Activated CD4-positive, alpha-beta T cell treated with anti-CD3 and anti-CD28 coated beads for 4 hours (primary cell): ENCODE results near the gene LMTK2.
A peak's percentile ranks its signal among the peaks of the same experiment; 100 is the strongest.

ENCODE experiments used
- DNase-seq, 2 donors: peaks; one replicate each; pipeline ENCODE4 v3.0.0-alpha.2; 2020

LMTK2 gene

DNA sequence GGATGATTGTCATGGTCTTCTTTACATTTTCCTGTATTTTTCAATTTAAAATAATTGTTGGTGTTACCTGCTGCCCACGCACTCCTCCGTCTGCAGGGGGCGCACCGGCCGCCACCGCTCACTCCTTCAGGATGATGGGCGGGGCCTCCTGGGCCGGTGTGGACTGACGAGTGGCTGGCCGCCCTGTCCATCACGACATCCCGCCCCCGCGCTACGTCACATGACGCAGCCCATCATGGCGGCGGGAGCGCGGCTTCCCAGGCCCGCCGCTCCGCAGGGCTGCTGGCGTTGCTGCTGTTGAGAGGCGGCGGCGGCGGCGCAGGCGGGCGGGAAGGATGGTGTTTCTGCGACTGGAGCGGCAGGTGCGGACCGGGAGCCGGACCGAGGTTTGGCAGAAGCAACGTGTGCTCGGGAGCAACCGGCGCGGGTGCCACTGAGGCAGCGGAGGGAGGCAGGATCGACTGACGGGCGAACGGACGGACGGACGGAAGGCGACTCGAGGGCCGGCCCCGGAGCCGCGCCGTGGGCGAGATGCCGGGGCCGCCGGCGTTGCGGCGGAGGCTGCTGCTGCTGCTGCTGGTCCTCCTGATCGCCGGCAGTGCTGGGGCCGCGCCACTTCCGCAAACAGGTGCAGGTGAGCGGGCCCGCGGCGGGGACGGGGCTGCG is at the start of gene LMTK2:
Gene LMTK2, plus strand, starts transcription at position 216 of the 666 bp plus-strand sequence. Its CDS starts 316 bp downstream, at position 532.
- DNase-seq = peak; percentile 97 to 98

DNA sequence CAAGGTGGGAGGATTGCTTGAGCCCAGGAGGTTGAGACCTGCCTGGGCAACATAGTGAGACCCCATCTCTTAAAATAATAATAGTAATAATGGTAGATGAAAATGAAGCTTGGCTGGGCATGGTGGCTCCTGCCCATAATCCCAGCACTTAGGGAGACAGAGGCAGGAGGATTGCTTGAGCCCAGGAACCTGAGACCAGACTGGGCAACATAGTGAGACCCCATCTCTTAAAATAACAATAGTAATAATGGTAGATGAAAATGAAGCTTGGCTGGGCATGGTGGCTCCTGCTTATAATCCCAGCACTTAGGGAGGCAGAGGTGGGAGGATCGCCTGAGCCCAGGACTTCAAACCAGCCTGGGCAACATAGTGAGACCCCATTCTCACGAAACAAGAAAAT is 49.5 kb upstream of the LMTK2 start:
- DNase-seq = no peak

DNA sequence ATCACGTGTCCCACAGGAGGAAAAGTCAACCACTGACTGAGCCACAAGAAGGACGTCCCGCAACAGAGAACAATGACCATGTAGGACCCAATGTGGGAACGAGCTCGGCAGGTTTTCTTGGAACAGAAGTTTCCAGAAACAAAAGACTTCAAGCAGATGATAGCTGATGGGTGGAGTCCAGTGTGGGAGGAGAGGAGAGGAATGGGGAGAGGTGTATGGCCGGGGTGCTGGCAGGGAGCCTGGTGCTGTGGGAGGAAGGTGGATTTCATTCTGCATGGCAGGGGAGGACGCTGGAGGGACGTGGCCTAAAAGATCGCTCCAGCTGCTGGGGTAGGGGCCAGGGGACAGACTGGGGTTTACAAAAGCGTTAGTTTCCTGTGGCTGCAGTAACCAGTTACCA is 48.5 kb upstream of the LMTK2 start:
- no peak for DNase-seq

DNA sequence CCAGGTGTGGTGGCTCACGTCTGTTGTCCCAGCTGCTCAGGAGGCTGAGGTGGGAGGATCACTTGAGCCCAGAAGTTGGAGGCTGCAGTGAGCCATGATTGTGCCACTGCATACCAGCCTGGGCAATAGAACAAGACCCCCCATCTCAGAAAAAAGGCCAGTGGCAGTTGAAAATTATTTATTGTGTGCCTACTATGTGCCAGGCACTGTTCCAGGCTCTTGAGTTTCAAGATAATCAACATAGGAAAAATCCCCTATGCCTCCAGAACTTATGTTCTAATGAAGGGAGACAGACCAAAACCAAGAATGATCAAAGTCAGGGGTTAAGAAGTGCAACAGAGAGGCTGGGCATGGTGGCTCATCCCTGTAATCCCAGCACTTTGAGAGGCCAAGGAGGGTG is 42.4 kb upstream of the LMTK2 start:
- DNase-seq = no peak

DNA sequence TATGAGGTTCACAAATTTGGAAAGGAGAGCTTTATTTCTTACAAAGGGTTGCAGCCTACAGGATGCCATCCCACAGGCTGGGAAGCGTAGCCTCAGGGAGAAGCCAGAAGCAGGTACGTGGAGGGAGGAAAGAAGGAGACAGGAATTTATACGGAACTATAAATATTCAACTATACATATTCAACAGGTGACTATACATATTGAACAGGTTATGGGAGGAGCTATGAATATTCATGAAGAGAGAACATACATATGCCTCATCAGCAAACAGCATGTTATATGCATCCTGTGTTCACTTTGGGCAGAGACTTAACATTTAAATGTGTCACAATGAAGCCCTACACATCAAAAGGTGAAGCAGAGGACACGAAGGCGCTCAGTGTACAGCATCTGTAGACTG is 40.5 kb upstream of the LMTK2 start:
- no peak for DNase-seq

DNA sequence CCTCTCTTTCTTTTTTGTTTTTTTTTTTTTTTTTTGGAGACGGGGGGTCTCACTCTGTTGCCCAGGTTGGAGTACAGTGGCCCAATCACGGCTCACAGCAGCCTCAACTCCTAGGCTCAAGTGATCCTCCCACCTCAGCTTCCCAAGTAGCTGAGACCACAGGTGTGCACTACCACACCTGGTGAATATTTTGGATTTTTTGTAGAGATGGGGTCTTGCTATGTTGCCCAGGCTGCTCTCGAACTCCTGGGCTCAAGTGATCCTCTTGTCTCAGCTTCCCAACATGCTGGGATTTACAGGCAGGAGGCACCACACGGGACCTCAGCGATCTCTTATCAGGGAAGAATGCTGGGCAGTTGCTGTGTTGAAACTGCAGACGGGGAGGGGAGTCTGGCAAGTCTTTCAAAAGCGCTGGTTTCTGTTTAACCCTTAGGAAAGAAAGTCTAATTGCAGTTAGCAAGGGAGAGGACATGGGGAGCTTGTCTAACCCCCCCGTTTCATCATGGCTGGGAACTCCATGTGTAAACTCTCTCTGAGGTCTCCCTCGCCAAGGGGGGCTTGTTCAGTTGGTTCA is 39.6 kb upstream of the LMTK2 start:
- DNase-seq = no peak

DNA sequence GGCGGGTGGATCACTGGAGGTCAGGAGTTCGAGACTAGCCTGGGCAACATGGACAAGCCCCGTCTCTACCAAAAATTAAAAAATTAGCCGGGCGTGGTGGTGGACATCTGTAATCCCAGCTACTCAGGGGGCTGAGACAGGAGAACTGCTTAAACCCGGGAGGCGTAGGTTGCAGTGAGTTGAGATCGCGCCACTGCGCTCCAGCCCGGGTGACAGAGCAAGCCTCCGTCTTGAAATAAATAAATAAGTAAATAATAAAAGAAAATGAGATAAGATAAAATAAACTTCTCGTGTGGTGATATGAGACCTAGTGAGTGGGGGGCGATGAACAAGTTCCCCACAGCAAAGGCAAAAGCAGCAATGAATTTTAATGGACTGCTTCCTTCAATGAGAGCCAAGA is 33.6 kb upstream of the LMTK2 start:
- DNase-seq = no peak

DNA sequence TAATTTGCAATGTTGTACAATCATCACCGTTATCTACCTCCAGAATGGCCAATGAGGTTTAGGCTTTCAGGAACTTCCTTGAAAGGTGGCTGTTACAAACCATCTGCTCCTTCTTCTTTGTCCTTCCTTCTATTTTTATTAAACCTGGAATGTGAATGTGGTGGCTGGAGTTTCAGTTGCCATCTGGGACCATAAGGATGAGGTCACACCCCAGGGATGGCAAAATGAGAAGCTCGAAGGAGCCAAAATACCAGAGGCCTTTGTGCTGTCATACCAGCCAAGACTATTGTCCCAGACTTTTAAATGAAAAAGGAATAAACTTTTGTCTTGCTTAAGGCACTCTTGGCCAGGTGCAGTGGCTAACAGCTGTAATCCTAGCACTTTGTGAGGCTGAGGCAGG is 30.9 kb upstream of the LMTK2 start:
- no peak for DNase-seq

DNA sequence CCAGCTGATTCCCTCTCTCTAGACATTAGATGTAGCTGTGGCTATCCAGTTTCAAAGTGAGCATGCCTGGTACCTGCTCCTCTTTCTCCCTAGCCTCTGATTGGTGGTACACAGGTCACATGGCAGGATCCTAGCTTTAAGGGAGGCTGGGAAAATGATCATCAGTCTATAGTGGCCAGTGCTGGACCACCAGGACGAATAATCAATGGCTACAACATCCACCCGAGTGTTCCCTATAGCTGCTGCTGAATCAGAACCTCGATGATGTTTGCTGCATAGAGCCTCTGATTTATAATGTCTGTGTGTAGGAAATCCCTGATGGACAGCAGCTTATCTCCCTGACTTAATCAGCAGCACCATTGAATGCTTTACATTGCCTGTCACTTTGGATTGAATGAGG is 28.9 kb upstream of the LMTK2 start:
- no peak for DNase-seq

DNA sequence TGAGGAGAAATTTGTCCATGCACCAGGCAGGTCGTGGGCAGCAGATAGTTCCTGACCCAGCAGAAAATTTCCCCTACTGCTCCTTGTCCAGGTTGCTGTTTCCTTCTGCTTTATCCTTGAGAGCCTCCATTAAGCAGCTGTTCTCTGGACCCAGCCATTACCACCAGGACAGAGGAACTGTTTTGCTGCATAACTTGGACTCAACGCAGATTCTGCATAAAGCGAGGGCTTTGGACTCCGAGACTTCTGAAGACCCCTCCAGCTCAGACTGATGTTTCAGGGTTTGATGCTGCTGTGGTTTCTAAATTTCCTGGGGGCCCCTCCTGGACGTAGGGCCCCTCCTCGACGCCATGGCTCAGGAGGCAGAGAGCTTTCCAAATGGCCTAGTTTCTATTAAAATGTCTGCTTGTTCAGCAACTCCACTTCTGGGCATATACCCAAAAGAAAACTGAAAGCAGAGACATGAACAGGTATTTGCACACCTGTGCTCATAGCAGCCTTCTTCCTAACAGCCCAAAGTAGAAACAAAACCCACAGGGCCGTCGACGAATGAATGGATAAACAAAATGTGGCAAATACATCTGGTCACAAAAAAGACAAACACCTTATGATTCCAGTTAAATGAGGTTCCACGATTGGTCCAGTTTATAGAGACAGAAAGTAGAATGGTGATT is 28.3 kb upstream of the LMTK2 start:
- no peak for DNase-seq

DNA sequence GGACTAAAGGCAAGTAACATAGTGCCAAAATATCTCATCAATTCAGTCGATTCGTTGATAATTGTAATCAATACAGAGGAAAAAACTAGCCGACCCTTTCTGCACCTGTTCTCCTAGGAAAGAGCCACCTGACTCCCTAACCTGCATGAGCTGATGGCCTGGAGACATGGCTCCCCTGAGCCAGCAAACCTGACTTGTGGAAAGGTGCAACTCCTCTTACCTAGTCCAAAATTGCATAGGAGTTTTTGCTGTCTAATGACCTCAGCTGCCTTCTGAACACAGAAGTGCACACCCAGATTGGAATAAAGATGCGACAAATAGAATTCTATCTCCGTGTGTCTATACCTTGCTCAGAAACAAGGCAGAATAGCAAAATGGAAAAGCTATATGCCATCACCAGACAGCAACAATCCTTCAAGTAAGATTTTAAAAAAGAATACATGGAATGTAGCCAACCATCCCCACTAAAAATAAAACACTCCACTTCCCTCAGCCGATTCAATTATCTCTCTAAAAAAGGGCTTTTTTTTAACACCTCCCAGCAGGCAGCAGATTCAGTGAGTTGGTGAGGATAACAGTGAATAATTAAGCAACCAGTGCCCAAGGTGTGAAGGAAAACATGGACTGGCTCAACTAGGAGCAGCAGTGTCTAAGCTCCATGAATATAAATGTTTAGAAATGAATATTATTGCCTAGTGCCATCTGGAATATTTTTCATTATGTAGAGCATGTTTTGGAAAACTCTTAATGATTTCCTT is 26.6 kb upstream of the LMTK2 start:
- no peak for DNase-seq

DNA sequence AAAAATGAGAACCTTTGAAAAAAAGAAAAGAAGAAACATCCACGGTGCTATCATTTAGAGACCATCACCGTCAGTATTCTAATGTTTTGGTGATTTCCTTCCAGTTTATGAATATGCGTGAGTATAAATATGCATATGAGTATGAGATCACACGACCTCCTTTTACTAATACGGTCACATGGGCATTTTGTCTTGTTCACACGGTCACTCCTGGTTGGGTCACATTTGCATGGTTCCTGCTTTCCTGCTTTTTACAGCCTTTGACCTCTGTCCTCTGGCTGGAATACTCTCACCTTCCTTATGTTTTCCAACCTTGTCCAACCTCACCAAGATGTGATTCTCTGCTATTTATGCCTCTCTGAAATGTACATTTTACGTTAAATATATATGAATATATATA is 25.3 kb upstream of the LMTK2 start:
- no peak for DNase-seq

DNA sequence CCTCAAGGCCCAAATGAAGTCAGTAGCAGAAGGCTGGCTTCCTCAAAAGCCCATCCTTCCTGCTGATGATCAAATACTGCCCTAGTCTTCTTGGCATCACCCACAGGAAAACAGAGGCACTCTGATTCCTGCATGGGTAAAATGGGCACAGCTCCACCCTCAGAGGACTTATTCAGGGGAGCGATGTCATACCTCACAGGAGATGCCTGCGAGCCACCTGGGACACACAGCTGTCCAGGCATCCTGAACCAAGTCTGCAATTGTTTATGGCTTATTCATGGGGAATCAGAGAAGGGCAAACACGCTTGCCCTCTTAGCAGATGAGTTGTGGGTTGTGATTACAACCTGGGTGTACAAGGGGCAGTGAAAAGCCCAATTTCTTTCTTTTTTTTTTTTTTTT is 22.0 kb upstream of the LMTK2 start:
- DNase-seq = no peak

DNA sequence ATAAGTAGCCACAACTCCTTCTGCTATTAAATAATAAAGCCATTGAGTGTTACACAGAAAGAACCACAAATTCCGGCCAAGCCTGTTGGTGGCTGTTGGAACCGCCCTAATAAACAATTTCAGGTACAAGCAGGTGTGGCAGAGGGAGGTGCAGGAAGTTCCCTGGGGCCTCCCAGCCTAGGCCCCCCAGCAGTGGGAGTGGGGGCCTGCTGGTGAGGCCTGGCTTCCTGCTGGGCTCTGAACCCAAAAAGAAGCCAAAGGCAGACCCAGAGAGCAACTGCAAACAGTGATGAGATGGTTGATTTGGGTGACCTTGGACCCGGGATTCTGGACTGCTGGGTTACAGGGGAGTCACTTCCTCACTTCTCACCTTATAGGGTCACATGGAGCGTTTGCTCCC is 21.0 kb upstream of the LMTK2 start:
- no peak for DNase-seq

DNA sequence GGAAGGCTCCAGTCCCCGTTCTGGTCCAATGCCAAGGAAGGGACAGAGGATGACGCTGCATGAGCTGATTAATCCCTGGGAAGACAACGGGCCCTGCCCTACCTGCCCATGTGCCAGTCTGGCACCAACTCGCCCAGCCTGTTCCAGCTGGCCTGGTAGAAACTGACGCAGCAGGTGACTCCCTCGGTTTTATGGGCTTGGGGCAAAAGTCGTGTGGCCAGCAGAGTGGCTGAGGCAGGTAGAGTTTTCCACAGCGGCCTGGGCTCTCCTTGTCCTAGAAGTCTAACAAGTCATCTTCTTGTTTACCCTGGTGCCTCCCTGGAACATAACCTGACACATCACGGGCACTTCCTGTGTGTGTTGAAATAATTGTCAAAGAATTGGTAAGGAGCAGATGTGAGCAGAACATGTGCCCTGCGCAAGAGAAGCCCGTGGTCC is 20.4 kb upstream of the LMTK2 start:
- DNase-seq = no peak

DNA sequence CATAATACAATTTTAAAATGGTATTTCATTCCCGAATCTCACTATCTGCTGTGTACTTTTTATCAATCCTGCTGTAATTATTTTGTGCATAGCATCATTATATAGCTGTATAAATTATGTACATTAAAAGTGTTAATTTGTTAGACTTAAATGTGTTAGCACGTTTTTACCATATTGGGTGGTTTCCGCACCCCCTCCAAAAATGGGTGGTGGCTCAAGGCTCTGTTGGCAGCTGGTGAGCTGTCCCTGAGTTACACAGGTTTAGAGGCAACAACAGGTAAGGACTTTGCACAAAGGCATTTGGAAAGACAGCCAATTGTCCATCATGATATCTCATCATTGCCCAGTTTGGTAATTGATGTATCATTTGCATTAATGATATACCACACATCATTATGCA is 18.6 kb upstream of the LMTK2 start:
- DNase-seq = no peak

DNA sequence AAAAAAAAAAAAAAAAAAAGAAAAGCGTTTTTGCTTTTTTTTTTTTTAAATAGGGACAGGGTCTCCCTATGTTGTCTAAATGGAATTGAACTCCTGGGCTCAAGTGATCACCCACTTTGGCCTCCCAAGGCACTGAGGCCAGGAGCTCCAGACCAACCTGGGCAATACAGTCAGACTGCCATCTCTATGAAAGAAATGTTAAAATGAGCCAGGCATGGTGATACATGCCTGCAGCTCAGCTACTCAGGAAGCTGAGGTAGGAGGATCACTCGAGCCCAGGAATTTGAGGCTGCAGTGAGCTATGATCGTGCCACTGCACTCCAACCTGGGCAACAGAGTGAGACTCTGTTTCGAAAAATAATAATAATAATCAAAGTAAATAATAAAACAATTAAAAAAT is 16.5 kb upstream of the LMTK2 start:
- no peak for DNase-seq

DNA sequence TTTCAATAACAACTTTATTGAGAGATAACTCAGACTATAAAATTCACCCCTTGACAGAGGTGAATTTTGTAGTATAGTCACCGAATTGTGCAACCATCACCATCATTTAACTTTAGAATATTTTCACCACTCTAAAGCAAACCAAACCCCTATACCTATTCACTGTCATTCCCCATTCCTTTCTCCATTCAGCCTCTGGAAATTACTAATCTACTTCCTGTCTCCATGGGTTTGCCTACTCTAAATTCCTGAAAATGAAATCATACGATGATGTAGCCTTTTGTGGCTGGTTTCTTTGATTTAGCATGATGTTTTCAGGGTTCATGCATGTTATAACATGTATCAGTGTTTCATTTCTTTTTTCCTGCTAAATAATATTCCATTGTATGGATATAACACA is 15.6 kb upstream of the LMTK2 start:
- no peak for DNase-seq

DNA sequence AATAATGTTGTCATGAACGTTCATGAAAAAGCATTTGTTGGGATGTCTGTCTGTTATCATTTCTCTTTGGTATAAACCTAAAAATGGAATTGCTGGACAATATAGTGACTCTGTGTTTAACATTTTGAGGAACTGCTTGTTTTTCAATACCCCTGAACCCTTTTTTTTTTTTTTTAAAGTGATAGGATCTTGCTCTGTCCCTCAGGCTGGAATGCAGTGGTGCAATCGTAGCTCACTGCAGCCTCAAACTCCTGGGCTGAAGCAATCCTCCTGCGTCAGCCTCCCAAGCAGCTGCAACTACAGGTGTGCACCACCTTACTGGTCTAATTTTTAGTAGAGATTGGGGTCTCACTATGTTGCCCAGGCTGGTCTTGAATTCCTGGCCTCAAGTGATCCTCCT is 15.1 kb upstream of the LMTK2 start:
- DNase-seq = no peak

DNA sequence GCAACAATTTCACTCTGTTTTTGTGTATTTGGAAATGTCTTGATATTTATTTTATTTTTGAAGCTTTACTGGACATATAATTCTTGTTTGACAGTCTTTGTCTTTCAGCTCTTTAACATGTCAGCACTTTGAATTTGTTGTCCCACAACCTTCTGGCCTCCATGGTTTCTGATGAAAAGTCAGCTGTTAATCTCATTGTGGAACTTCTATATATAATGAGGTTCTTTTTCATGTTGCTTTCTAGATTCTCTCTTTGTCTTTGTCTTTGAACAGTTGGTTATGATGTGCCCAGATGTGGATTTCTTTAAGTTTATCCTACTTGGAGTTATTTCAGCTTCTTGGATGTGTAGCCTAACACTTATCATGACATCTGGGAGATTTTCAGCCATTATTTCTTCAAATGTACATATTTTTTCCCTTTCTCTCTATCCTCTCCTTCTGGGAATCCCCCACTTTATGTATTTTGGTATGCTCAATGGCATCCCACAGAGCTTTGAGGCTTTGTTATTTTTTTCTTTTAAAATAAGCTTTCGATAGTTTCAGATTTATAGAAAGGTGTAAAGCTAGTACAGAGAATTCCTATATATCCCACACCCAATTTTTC is 9.5 kb upstream of the LMTK2 start:
- no peak for DNase-seq

DNA sequence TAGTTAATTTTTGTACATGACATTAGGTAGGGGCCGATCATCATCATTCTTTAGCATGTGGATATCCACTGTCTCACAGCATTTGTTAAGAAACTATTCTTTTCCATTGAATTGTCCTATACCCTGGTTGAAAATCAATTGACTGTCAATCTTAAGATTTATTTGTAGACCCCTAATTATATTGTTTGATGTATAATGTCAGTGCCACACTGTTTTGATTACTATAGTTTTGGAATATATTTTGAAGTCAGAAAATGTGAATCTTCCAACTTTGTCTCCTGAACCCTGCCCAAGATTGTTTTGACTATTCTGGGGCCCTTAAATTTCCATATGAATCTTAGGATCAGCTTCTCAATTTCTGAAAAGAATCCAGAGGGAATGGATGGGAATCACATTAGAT is 6.6 kb upstream of the LMTK2 start:
- DNase-seq = no peak

DNA sequence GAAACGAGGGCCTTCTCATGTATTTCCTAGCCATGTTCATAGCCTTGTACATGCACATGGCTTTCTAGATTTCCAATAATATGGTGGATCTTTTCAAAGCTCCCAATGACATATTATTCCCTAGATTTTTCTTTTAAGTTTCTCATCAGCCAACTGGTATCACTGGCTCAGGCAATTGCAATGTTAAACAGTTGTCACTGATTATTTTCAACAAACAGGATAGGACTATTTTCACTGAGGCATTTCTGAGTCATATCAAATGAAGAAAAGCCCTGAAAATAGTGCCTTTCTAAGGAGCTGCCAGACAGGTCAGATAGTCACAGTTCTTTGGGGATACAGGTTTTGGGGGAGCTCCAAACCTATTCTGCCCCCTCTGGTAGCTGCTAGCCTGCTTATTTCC is 4.5 kb upstream of the LMTK2 start:
- no peak for DNase-seq

DNA sequence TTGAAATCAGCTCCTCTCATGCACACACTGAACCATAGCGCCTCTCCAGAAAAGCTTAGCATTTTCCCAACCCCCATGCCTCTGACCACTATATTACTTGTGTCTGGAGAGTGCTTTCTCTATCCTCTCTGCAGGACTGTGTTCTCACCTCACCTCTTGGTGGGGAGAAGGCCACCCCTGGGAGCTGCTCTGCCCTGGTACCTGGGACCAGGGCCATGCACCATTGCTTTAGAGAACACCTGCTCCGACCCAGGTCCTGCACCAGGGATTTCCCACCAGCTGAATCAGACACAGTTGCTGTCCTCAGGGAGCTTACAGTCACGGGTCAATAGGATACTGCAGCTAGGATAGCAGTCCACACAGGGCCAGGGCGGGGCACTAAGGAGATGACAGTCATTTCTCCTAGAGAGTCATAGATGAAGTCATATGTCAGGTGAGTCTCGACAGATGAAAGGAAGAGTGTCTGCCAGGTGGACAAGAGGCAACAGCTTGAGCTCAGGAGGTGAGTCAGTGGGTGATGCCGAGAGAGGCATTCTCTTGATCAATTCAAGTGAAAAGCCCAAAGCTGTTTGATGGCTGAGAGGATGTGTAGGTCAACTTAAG is 619 bp upstream of the LMTK2 start:
- peak; percentile 14 to 23 for DNase-seq
